ENCODE results near the gene MAP1B. TPM values are rescaled to one million over a fixed set of nuclear protein-coding genes. Genes with fewer than 3 reads are reported as not detected.

Gene MAP1B
- total RNA-seq, 1 experiment from 2014 or later, result 163 TPM

DNA sequence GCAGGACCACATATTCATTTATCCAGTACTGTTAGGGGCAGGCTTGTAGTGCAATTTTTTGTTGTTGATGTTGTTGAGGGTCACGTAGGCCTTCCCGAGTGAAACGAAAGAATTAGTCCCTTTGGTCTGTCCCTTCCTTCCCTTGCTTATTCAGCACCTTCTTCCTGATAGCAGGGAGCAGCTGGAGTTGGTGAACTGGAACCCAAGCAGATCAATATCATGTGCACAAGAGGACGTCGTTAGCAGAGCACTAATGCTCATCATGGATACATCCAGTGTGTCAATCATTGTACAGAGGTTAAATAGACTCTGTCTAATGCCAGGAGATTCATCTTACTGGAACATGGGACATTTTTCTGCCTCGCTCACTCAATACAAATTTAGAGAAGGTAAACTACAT lies 33.0 kb upstream of the MAP1B start:
- Histone ChIP-seq H3K27ac (no peak overlapping the region), H3K9me3 (ENCODE audit: insufficient read depth, low read depth) (no peaks in the 10 kb centered on the region), H4K20me1 (ENCODE audit: insufficient read depth) (no peaks in the 10 kb centered on the region), H3K4me2 (no peak overlapping the region), H3K4me1 (replicated peaks; ENCODE audit: insufficient read depth) (no peaks in the 10 kb centered on the region), H2AFZ (no peak overlapping the region), H3F3A (ENCODE audit: insufficient read depth, low read depth) (0 out of 2 replicates have a peak, but pooled peaks cover 2% of the 10 kb centered on the region), H3K4me3 (no peak overlapping the region), H3K27me3 (ENCODE audit: insufficient read depth, low read depth) (no peaks in the 10 kb centered on the region), H3K9me2 (ENCODE audit: insufficient read depth) (no peaks in the 10 kb centered on the region), H3K36me3 (ENCODE audit: low read depth) (no peaks in the 10 kb centered on the region), H3K79me2 (ENCODE audit: low read depth) (no peaks in the 10 kb centered on the region)
- TF ChIP-seq, protein P1, sequence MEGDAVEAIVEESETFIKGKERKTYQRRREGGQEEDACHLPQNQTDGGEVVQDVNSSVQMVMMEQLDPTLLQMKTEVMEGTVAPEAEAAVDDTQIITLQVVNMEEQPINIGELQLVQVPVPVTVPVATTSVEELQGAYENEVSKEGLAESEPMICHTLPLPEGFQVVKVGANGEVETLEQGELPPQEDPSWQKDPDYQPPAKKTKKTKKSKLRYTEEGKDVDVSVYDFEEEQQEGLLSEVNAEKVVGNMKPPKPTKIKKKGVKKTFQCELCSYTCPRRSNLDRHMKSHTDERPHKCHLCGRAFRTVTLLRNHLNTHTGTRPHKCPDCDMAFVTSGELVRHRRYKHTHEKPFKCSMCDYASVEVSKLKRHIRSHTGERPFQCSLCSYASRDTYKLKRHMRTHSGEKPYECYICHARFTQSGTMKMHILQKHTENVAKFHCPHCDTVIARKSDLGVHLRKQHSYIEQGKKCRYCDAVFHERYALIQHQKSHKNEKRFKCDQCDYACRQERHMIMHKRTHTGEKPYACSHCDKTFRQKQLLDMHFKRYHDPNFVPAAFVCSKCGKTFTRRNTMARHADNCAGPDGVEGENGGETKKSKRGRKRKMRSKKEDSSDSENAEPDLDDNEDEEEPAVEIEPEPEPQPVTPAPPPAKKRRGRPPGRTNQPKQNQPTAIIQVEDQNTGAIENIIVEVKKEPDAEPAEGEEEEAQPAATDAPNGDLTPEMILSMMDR (conservative IDR thresholded peaks at IDR 0.05), result no peak
- no peak for TF ChIP-seq EZH2 (IDR thresholded peaks at IDR 0.05; ENCODE audit: low read depth)
- no peak for DNase-seq
- POLR2A ChIA-PET (ENCODE audit: unreplicated experiment), result no interaction called here
- no TSS peak for BruUV-seq (replicated peaks)
- intact Hi-C loops (cut with micrococcal nuclease; ENCODE audit: unreplicated experiment), result no loop called here
- CTCF ChIA-PET, result no interaction called here

- ChIA-PET POLR2A (ENCODE audit: unreplicated experiment) (no interaction called here), CTCF (interaction anchor here (0.7 kb wide), 1 partner anchor 295 kb away, joined by 3 read pairs; no protein-coding TSS in a partner anchor)
- Histone ChIP-seq H3K36me3 (ENCODE audit: low read depth) (no peaks in the 10 kb centered on the region), H3K79me2 (ENCODE audit: low read depth) (no peaks in the 10 kb centered on the region), H3K9me2 (ENCODE audit: insufficient read depth) (no peaks in the 10 kb centered on the region), H3K27ac (no peak overlapping the region), H4K20me1 (ENCODE audit: insufficient read depth) (no peaks in the 10 kb centered on the region), H3K4me1 (replicated peaks; ENCODE audit: insufficient read depth) (no peaks in the 10 kb centered on the region), H2AFZ (no peak overlapping the region), H3F3A (ENCODE audit: insufficient read depth, low read depth) (no peaks in the 10 kb centered on the region), H3K4me3 (no peak overlapping the region), H3K4me2 (no peak overlapping the region), H3K27me3 (ENCODE audit: insufficient read depth, low read depth) (no peaks in the 10 kb centered on the region), H3K9me3 (ENCODE audit: insufficient read depth, low read depth) (no peaks in the 10 kb centered on the region)
- TF ChIP-seq, protein P1 (conservative IDR thresholded peaks at IDR 0.05), result no peak
- TF ChIP-seq EZH2 (IDR thresholded peaks at IDR 0.05; ENCODE audit: low read depth), result no peak
- intact Hi-C loops (cut with micrococcal nuclease; ENCODE audit: unreplicated experiment), result no loop called here
- no TSS peak for BruUV-seq (replicated peaks)
- DNase-seq, result no peak
These were observed 31.8 kb upstream of the MAP1B start for GRCh38 chr5:72075461-72075860.

GRCh38 chr5:72076621-72077300 lies 30.5 kb upstream of the MAP1B start:
- Histone ChIP-seq H3K36me3 (ENCODE audit: low read depth) (no peaks in the 10 kb centered on the region), H3K79me2 (ENCODE audit: low read depth) (no peaks in the 10 kb centered on the region), H3K4me3 (no peak overlapping the region), H3K9me3 (ENCODE audit: insufficient read depth, low read depth) (no peaks in the 10 kb centered on the region), H3F3A (ENCODE audit: insufficient read depth, low read depth) (no peaks in the 10 kb centered on the region), H3K4me2 (no peak overlapping the region), H2AFZ (no peak overlapping the region), H4K20me1 (ENCODE audit: insufficient read depth) (no peaks in the 10 kb centered on the region), H3K9me2 (ENCODE audit: insufficient read depth) (no peaks in the 10 kb centered on the region), H3K4me1 (replicated peaks; ENCODE audit: insufficient read depth) (no peaks in the 10 kb centered on the region), H3K27me3 (ENCODE audit: insufficient read depth, low read depth) (no peaks in the 10 kb centered on the region), H3K27ac (no peak overlapping the region)
- POLR2A ChIA-PET (ENCODE audit: unreplicated experiment), result no interaction called here
- intact Hi-C loops (cut with micrococcal nuclease; ENCODE audit: unreplicated experiment), result no loop called here
- TF ChIP-seq EZH2 (IDR thresholded peaks at IDR 0.05; ENCODE audit: low read depth), result no peak
- TF ChIP-seq, protein P1 (conservative IDR thresholded peaks at IDR 0.05), result no peak
- DNase-seq, result no peak
- CTCF ChIA-PET, result no interaction called here
- no TSS peak for BruUV-seq (replicated peaks)
